Mammary epithelial cell (primary cell): ENCODE results near the gene STK11IP.

Experiments used
- EZH2 ChIP-seq: IDR thresholded peaks from 2 replicates; pipeline ENCODE4 v1.6.1; 2012; ENCODE audit warnings: low read length, inconsistent platforms, borderline replicate concordance
- TF ChIP-seq, protein P1 (sequence below), 2 donors: IDR thresholded peaks in 1 of 2; conservative IDR thresholded peaks in 1 of 2; 2 replicates each; pipeline ENCODE4 v1.5.1; 2011 to 2012; ENCODE audit warnings: inconsistent platforms in 2 of 2, low read length in 2 of 2, mild to moderate bottlenecking in 2 of 2, control low read depth in 1 of 2, low read depth in 1 of 2; ENCODE audit not compliant: insufficient read depth in 1 of 2; ENCODE audit errors: extremely low read depth in 1 of 2

DNA sequence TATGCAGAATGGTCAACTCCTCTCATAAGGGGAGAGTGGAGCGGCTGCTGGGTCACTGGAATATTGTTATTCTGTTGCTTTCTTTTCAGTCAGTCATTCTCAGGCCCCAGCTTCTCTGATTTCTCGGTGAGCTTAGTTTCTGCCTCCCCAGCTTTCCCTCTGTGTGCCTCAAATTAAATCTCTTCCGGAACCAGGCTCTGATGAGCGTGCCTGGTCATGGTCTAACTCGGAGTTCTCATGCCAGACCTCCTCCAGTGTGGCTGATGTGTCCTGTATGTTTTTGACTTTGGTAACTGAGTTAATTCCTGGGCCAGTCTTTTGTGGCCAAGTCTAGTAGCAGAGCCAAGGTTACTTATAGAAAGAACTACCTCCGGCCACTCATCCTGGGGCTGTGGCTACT lies 4.9 kb upstream of the STK11IP start:
- TF ChIP-seq, protein P1, sequence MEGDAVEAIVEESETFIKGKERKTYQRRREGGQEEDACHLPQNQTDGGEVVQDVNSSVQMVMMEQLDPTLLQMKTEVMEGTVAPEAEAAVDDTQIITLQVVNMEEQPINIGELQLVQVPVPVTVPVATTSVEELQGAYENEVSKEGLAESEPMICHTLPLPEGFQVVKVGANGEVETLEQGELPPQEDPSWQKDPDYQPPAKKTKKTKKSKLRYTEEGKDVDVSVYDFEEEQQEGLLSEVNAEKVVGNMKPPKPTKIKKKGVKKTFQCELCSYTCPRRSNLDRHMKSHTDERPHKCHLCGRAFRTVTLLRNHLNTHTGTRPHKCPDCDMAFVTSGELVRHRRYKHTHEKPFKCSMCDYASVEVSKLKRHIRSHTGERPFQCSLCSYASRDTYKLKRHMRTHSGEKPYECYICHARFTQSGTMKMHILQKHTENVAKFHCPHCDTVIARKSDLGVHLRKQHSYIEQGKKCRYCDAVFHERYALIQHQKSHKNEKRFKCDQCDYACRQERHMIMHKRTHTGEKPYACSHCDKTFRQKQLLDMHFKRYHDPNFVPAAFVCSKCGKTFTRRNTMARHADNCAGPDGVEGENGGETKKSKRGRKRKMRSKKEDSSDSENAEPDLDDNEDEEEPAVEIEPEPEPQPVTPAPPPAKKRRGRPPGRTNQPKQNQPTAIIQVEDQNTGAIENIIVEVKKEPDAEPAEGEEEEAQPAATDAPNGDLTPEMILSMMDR (conservative IDR thresholded peaks at IDR 0.05 in 1 of 2, IDR thresholded peaks at IDR 0.05 in 1 of 2; ENCODE audit: extremely low read depth in 1 of 2, insufficient read depth in 1 of 2, low read depth in 1 of 2, low read length in 2 of 2), result no peak
- TF ChIP-seq EZH2, result no peak
